CD14-positive monocyte (primary cell): ENCODE results near the gene WFDC12. TPM values are rescaled to one million over a fixed set of nuclear protein-coding genes. Genes with fewer than 3 reads are reported as not detected.
A peak's percentile ranks its signal among the peaks of the same experiment; 100 is the strongest.

Experiments
- DNase-seq, 3 donors: peaks; one replicate each; pipeline ENCODE4 v3.0.0-alpha.2; 2011 to 2022
- H2AFZ ChIP-seq: 2 replicates; pipeline ENCODE4 v1.6.0; 2012; ENCODE audit warnings: mild to moderate bottlenecking, low read depth, low read length, inconsistent platforms; ENCODE audit not compliant: insufficient read depth, poor library complexity, severe bottlenecking
- H3K27ac ChIP-seq, 2 donors: 1 replicate in 1 of 2; 2 replicates in 1 of 2; pipeline ENCODE4 v1.5.1; 2012 to 2013; ENCODE audit warnings: low read length in 2 of 2, control low read depth in 1 of 2, inconsistent platforms in 1 of 2, low read depth in 1 of 2, mild to moderate bottlenecking in 1 of 2
- H3K27me3 ChIP-seq, 2 donors: one replicate each; pipeline versions ENCODE4 v1.6.0 to v1.6.1; 2011 to 2013; ENCODE audit warnings: low read length in 2 of 2; ENCODE audit not compliant: control insufficient read depth in 2 of 2, insufficient read depth in 2 of 2
- H3K36me3 ChIP-seq, 2 donors: replicated peaks in 1 of 2; 1 replicate in 1 of 2; 2 replicates in 1 of 2; pipeline versions ENCODE4 v1.5.1 to v1.6.1; 2012 to 2013; ENCODE audit warnings: low read length in 2 of 2, control low read depth in 1 of 2, inconsistent platforms in 1 of 2, mild to moderate bottlenecking in 1 of 2; ENCODE audit not compliant: insufficient read depth in 2 of 2, control insufficient read depth in 1 of 2
- H3K4me1 ChIP-seq, 2 donors: 1 replicate in 1 of 2; 2 replicates in 1 of 2; pipeline versions ENCODE4 v1.5.1 to v1.6.1; 2012 to 2013; ENCODE audit warnings: low read length in 2 of 2, control low read depth in 1 of 2, inconsistent platforms in 1 of 2, mild to moderate bottlenecking in 1 of 2, moderate library complexity in 1 of 2; ENCODE audit not compliant: insufficient read depth in 2 of 2, control insufficient read depth in 1 of 2
- H3K4me2 ChIP-seq: replicated peaks from 2 replicates; pipeline ENCODE3; 2012; ENCODE audit warnings: low read length, moderate library complexity, mild to moderate bottlenecking; ENCODE audit not compliant: poor library complexity, severe bottlenecking; ENCODE audit errors: extremely low read depth
- H3K4me3 ChIP-seq, 3 experiments: fragments of 200-600 bp in 1 of 3; sonication (generic) in 1 of 3; replicated peaks in 1 of 3; 1 replicate in 2 of 3; 2 replicates in 1 of 3; pipeline ENCODE4 v1.5.1; 2011 to 2013; ENCODE audit warnings: low read length in 3 of 3, mild to moderate bottlenecking in 3 of 3, control low read depth in 2 of 3, low read depth in 2 of 3, inconsistent platforms in 1 of 3, moderate library complexity in 1 of 3
- H3K79me2 ChIP-seq: 2 replicates; pipeline ENCODE4 v1.6.0; 2012; ENCODE audit warnings: mild to moderate bottlenecking, control low read depth, inconsistent platforms, low read length, moderate library complexity; ENCODE audit not compliant: insufficient read depth
- H3K9ac ChIP-seq: 2 replicates; pipeline ENCODE4 v1.6.0; 2017; ENCODE audit warnings: low read length, mild to moderate bottlenecking; ENCODE audit not compliant: insufficient read depth, poor library complexity, severe bottlenecking
- H3K9me3 ChIP-seq, 2 donors: replicated peaks in 1 of 2; 1 replicate in 1 of 2; 2 replicates in 1 of 2; pipeline versions ENCODE4 v1.5.1 to v1.6.1; 2012 to 2013; ENCODE audit warnings: low read length in 2 of 2, control low read depth in 1 of 2; ENCODE audit not compliant: control insufficient read depth in 1 of 2, insufficient read depth in 1 of 2
- H4K20me1 ChIP-seq: 2 replicates; pipeline ENCODE4 v1.6.0; 2012; ENCODE audit warnings: mild to moderate bottlenecking, low read length, control low read depth, moderate library complexity; ENCODE audit not compliant: insufficient read depth
- H3K27ac Mint-ChIP-seq, 7 donors: one replicate each; pipeline ENCODE4 v1.8.0; 2020; ENCODE audit warnings: mild to moderate bottlenecking in 7 of 7, mixed read lengths in 7 of 7, moderate library complexity in 6 of 7, inconsistent platforms in 2 of 7
- H3K27me3 Mint-ChIP-seq, 3 donors: one replicate each; pipeline ENCODE4 v1.8.0; 2021 to 2022; ENCODE audit warnings: low read depth in 3 of 3, mild to moderate bottlenecking in 3 of 3, mixed read lengths in 3 of 3, moderate library complexity in 3 of 3, inconsistent platforms in 1 of 3
- H3K36me3 Mint-ChIP-seq, 2 donors: one replicate each; pipeline ENCODE4 v1.8.0; 2020; ENCODE audit warnings: mixed read lengths in 2 of 2, inconsistent platforms in 1 of 2, mild to moderate bottlenecking in 1 of 2
- H3K4me1 Mint-ChIP-seq: one replicate; pipeline ENCODE4 v1.8.0; 2020; ENCODE audit warnings: mild to moderate bottlenecking, mixed read lengths
- H3K4me3 Mint-ChIP-seq, 2 donors: one replicate each; pipeline ENCODE4 v1.8.0; 2020; ENCODE audit warnings: mild to moderate bottlenecking in 2 of 2, mixed read lengths in 2 of 2, moderate library complexity in 1 of 2
- H3K9me3 Mint-ChIP-seq, 7 donors: one replicate each; pipeline ENCODE4 v1.8.0; 2020 to 2022; ENCODE audit warnings: mixed read lengths in 7 of 7, mild to moderate bottlenecking in 6 of 7, moderate library complexity in 6 of 7, inconsistent platforms in 2 of 7
- CTCF ChIP-seq: fragments of 200-600 bp; IDR thresholded peaks from one replicate; pipeline ENCODE4 v1.8.0; 2022; ENCODE audit warnings: antibody characterized with exemption, mild to moderate bottlenecking
- WGBS: methylation state at CpG from one replicate; pipeline ENCODE4 v1.1.5; 2013; ENCODE audit warnings: missing lambda C conversion rate; ENCODE audit not compliant: insufficient coverage; 5-methylcytosine and 5-hydroxymethylcytosine counted together
- intact Hi-C, 2 donors: fragments of 100-400 bp; cut with micrococcal nuclease; formaldehyde crosslinking; loops; one replicate each; pipeline versions ENCODE4 v1.15.0 to v1.15.1; 2023
- polyA plus RNA-seq, 3 donors: library from polyadenylated mRNA; depleted of rRNA in 1 of 3; unstranded in 2 of 3; stranded (reverse) in 1 of 3; fragments of 300-500 nt in 2 of 3; fragments of >200 nt in 1 of 3; fragmentation: Illumina TruSeq in 2 of 3; gene quantifications; 1 replicate in 2 of 3; 2 replicates in 1 of 3; pipeline ENCODE4 v1.2.3, GENCODE V29; 2012 to 2021

WFDC12 gene
- polyA plus RNA-seq, 3 donors: not detected

GRCh38 chr20:45100563-45101245 is 23.6 kb downstream of the WFDC12 start, which contains the start of gene KCNS1:
Gene KCNS1, minus strand, starts transcription at chr20:45101127. Its CDS starts 1,891 bp downstream, at chr20:45099236.
- no peak within 1 kb of the TSS for H2AFZ ChIP-seq
- H3K27ac Mint-ChIP-seq: no peak within 1 kb of the TSS
- peaks cover 45 to 64% (median 46%) of the 10 kb centered on the region in 3 donors for H3K27me3 Mint-ChIP-seq
- peaks cover 19% of the 10 kb centered on the region for H3K4me1 Mint-ChIP-seq
- H3K4me3 ChIP-seq: no peak within 1 kb of the TSS
- H3K36me3 Mint-ChIP-seq: peaks cover 0 to 5% of the 10 kb centered on the region in 2 donors
- no peak for TF ChIP-seq CTCF
- 6% methylated on average over 30 of the region's 38 CpGs for WGBS
- peak within 1 kb of the TSS in 1 of 2 donors; percentile 82 for H3K4me3 Mint-ChIP-seq
- no peaks in the 10 kb centered on the region for H3K79me2 ChIP-seq
- peaks cover 4% of the 10 kb centered on the region for H4K20me1 ChIP-seq
- H3K4me2 ChIP-seq: peak within 1 kb of the TSS; percentile 13
- intact Hi-C loops: no loop called here
- no peaks in the 10 kb centered on the region for H3K36me3 ChIP-seq
- H3K4me1 ChIP-seq: peaks cover 10 to 20% of the 10 kb centered on the region in 2 donors
- peaks cover 0 to 24% of the 10 kb centered on the region in 2 donors for H3K9me3 ChIP-seq
- H3K9me3 Mint-ChIP-seq: peaks cover 0 to 11% (median 5%) of the 10 kb centered on the region in 7 donors
- DNase-seq: no peak
- H3K27me3 ChIP-seq: peaks cover 43 to 51% of the 10 kb centered on the region in 2 donors
- no peak within 1 kb of the TSS for H3K27ac ChIP-seq
- no peak within 1 kb of the TSS for H3K9ac ChIP-seq

GRCh38 chr20:45098103-45098773 is 26.0 kb downstream of the WFDC12 start:
- H3K27me3 Mint-ChIP-seq: peaks cover 46 to 59% (median 47%) of the 10 kb centered on the region in 3 donors
- Histone ChIP-seq H3K27me3 (peaks cover 43 to 51% of the 10 kb centered on the region in 2 donors), H3K27ac (no peak overlapping the region), H3K9me3 (peaks cover 0 to 24% of the 10 kb centered on the region in 2 donors), H2AFZ (no peak overlapping the region), H3K79me2 (no peaks in the 10 kb centered on the region), H3K4me3 (peak overlapping the region in 1 of 3 experiments; percentile 52), H3K36me3 (no peaks in the 10 kb centered on the region), H4K20me1 (peaks cover 4% of the 10 kb centered on the region), H3K4me1 (peaks cover 10 to 20% of the 10 kb centered on the region in 2 donors), H3K4me2 (peak overlapping the region; percentile 56), H3K9ac (no peak overlapping the region)
- H3K4me3 Mint-ChIP-seq: peak overlapping the region in 1 of 2 donors; percentile 82
- intact Hi-C loops: loop anchor here in 1 of 2 donors (10.0 kb wide), 1 partner anchor 53 kb away; no protein-coding TSS in a partner anchor
- peaks cover 19% of the 10 kb centered on the region for H3K4me1 Mint-ChIP-seq
- no peak overlapping the region for H3K27ac Mint-ChIP-seq
- H3K9me3 Mint-ChIP-seq: peaks cover 0 to 11% (median 5%) of the 10 kb centered on the region in 7 donors
- 10% methylated on average over 87 of the region's 91 CpGs for whole genome bisulfite sequencing
- TF ChIP-seq CTCF: no peak
- peaks cover 0 to 9% of the 10 kb centered on the region in 2 donors for H3K36me3 Mint-ChIP-seq
- DNase-seq: no peak
